ENCODE data around the gene TLCD5. TPM values are rescaled to one million over a fixed set of nuclear protein-coding genes. Genes with fewer than 3 reads are reported as not detected.

Gene TLCD5
- total and polyA plus RNA-seq, 2 donors (not counting 1 experiment from before 2014, with no cell fraction given): 0.17 TPM; not detected in 1

DNA sequence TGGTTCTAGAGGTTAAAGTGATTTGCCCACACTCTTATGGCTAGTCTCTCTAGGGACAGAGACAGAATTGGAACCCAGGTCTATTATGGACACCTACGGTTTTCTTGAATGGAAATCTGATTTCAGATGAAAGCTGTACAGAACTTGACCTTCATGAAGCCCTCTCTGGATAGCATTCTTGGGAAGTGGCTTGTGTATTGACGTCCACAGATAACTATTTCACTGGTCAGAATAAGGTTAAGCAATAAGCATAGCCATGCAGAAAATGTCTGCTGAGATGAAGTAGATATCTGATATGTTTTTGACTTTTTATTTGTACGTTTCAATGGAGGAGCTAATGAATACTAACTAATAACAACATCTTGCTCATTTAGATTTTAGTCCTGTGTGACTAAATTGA lies 1.1 kb downstream of the TLCD5 start:
- peaks cover 79% of the 10 kb centered on the region for H3K27me3 Mint-ChIP-seq
- no peaks in the 10 kb centered on the region for H3K36me3 ChIP-seq (replicated peaks in 1 of 2; ENCODE audit: control extremely low read depth in 1 of 2, control insufficient read depth in 1 of 2, extremely low read depth in 1 of 2, insufficient read depth in 2 of 2, low read length in 1 of 2)
- no peaks in the 10 kb centered on the region for H3K9me3 ChIP-seq (ENCODE audit: control extremely low read depth in 1 of 3, control insufficient read depth in 2 of 3, insufficient read depth in 1 of 3, low read length in 2 of 3)
- H3K27me3 ChIP-seq (replicated peaks in 1 of 4; ENCODE audit: control extremely low read depth in 1 of 4, control insufficient read depth in 3 of 4, insufficient read depth in 4 of 4, low read length in 3 of 4): peaks cover 0 to 55% (median 42%) of the 10 kb centered on the region in 4 experiments
- 40% methylated on average over 1 of the region's 3 CpGs for WGBS (ENCODE audit: insufficient coverage)
- DNase-seq (no peak), ATAC-seq (ENCODE audit: low read depth) (no peak)
- POLR2A ChIA-PET: interaction anchor here (0.7 kb wide), 1 partner anchor 1244 kb away, joined by 3 read pairs; no protein-coding TSS in a partner anchor
- no peak overlapping the region for H3K4me2 ChIP-seq (replicated peaks; ENCODE audit: low read depth, low read length, poor library complexity, severe bottlenecking)
- H3K4me3 Mint-ChIP-seq: peak overlapping the region; percentile 84
- H3K4me3 ChIP-seq (ENCODE audit: control extremely low read depth in 1 of 5, extremely low read depth in 1 of 5, insufficient read depth in 1 of 5, low read depth in 2 of 5, low read length in 4 of 5): no peak overlapping the region
- TF ChIP-seq EZH2 (IDR thresholded peaks at IDR 0.05; ENCODE audit: borderline replicate concordance, insufficient read depth, low read depth, low read length, poor library complexity, severe bottlenecking): no peak
- TF ChIP-seq, protein P1, sequence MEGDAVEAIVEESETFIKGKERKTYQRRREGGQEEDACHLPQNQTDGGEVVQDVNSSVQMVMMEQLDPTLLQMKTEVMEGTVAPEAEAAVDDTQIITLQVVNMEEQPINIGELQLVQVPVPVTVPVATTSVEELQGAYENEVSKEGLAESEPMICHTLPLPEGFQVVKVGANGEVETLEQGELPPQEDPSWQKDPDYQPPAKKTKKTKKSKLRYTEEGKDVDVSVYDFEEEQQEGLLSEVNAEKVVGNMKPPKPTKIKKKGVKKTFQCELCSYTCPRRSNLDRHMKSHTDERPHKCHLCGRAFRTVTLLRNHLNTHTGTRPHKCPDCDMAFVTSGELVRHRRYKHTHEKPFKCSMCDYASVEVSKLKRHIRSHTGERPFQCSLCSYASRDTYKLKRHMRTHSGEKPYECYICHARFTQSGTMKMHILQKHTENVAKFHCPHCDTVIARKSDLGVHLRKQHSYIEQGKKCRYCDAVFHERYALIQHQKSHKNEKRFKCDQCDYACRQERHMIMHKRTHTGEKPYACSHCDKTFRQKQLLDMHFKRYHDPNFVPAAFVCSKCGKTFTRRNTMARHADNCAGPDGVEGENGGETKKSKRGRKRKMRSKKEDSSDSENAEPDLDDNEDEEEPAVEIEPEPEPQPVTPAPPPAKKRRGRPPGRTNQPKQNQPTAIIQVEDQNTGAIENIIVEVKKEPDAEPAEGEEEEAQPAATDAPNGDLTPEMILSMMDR (IDR thresholded peaks at IDR 0.05): no peak
- no peak overlapping the region for H2AFZ ChIP-seq (ENCODE audit: insufficient read depth, low read depth, low read length, poor library complexity, severe bottlenecking)
- intact Hi-C loops (cut with micrococcal nuclease): no loop called here
- no peak overlapping the region for H3K27ac ChIP-seq (ENCODE audit: low read length in 2 of 2)
- H3K4me1 ChIP-seq (ENCODE audit: control insufficient read depth in 2 of 2, insufficient read depth in 2 of 2, low read length in 2 of 2): peaks cover 10 to 24% of the 10 kb centered on the region in 2 donors
- no peaks in the 10 kb centered on the region for H4K20me1 ChIP-seq (ENCODE audit: control insufficient read depth, insufficient read depth, low read length, poor library complexity, severe bottlenecking)
- no peaks in the 10 kb centered on the region for H3K79me2 ChIP-seq (ENCODE audit: control insufficient read depth, insufficient read depth, low read length)
- H3K9me3 Mint-ChIP-seq (ENCODE audit: insufficient read depth): no peaks in the 10 kb centered on the region
- no peak overlapping the region for H3K9ac ChIP-seq (ENCODE audit: low read length)
- H3K27ac Mint-ChIP-seq: no peak overlapping the region
- H3K4me1 Mint-ChIP-seq: peaks cover 18% of the 10 kb centered on the region
- CTCF ChIA-PET: interaction anchor here (1.3 to 1.6 kb wide), 2 partner anchors 23 to 359 kb away, joined by 4 to 6 read pairs; no protein-coding TSS in a partner anchor

DNA sequence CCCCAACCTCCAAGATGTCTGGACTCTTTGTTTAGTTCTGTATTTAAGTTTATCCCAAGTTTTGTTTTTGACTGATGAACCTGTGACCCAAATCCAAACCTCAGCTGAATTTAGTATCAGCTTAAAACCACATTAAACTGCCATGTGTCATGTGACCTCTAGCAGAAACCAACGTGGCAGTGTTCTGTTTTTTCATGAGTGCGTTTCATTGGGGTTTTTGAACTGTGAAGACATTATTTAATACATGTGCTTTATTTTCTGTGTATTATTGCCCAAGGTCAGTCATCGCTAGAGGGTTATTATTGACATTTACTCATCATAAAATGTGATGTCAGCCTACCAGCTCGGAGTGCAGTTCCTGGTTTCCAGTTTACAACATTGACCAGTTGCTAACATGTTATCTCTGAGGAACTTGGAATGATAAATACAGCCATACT lies 1.8 kb downstream of the TLCD5 start:
- H3K4me2 ChIP-seq (replicated peaks; ENCODE audit: low read depth, low read length, poor library complexity, severe bottlenecking): no peak overlapping the region
- Mint-ChIP-seq H3K27me3 (peaks cover 78% of the 10 kb centered on the region), H3K27ac (no peak overlapping the region), H3K9me3 (ENCODE audit: insufficient read depth) (no peaks in the 10 kb centered on the region), H3K4me1 (peaks cover 18% of the 10 kb centered on the region), H3K4me3 (peak overlapping the region; percentile 1)
- H3K9me3 ChIP-seq (ENCODE audit: control extremely low read depth in 1 of 3, control insufficient read depth in 2 of 3, insufficient read depth in 1 of 3, low read length in 2 of 3): no peaks in the 10 kb centered on the region
- no peak for TF ChIP-seq EZH2 (IDR thresholded peaks at IDR 0.05; ENCODE audit: borderline replicate concordance, insufficient read depth, low read depth, low read length, poor library complexity, severe bottlenecking)
- peaks cover 10 to 24% of the 10 kb centered on the region in 2 donors for H3K4me1 ChIP-seq (ENCODE audit: control insufficient read depth in 2 of 2, insufficient read depth in 2 of 2, low read length in 2 of 2)
- no peaks in the 10 kb centered on the region for H3K36me3 ChIP-seq (replicated peaks in 1 of 2; ENCODE audit: control extremely low read depth in 1 of 2, control insufficient read depth in 1 of 2, extremely low read depth in 1 of 2, insufficient read depth in 2 of 2, low read length in 1 of 2)
- CTCF ChIA-PET: interaction anchor here (1.3 to 1.6 kb wide), 2 partner anchors 24 to 358 kb away, joined by 4 to 6 read pairs; no protein-coding TSS in a partner anchor
- H2AFZ ChIP-seq (ENCODE audit: insufficient read depth, low read depth, low read length, poor library complexity, severe bottlenecking): no peak overlapping the region
- peaks cover 0 to 56% (median 42%) of the 10 kb centered on the region in 4 experiments for H3K27me3 ChIP-seq (replicated peaks in 1 of 4; ENCODE audit: control extremely low read depth in 1 of 4, control insufficient read depth in 3 of 4, insufficient read depth in 4 of 4, low read length in 3 of 4)
- no peak overlapping the region for H3K4me3 ChIP-seq (ENCODE audit: control extremely low read depth in 1 of 5, extremely low read depth in 1 of 5, insufficient read depth in 1 of 5, low read depth in 2 of 5, low read length in 4 of 5)
- intact Hi-C loops (cut with micrococcal nuclease): no loop called here
- ATAC-seq (ENCODE audit: low read depth): no peak
- no peak overlapping the region for H3K27ac ChIP-seq (ENCODE audit: low read length in 2 of 2)
- DNase-seq: no peak
- no peak overlapping the region for H3K9ac ChIP-seq (ENCODE audit: low read length)
- POLR2A ChIA-PET: no interaction called here
- no peaks in the 10 kb centered on the region for H3K79me2 ChIP-seq (ENCODE audit: control insufficient read depth, insufficient read depth, low read length)
- H4K20me1 ChIP-seq (ENCODE audit: control insufficient read depth, insufficient read depth, low read length, poor library complexity, severe bottlenecking): no peaks in the 10 kb centered on the region
- no CpG with 5 or more reads among the region's 4 CpGs for WGBS (ENCODE audit: insufficient coverage)

Data from B cell (primary cell).